GM23248 (cell line): ENCODE measurements around the gene CYP11A1. TPM values are rescaled to one million over a fixed set of nuclear protein-coding genes. Genes with fewer than 3 reads are reported as not detected.

ENCODE experiments used
- DNase-seq: peaks from one replicate; pipeline ENCODE4 v3.0.0-alpha.2; 2015
- H2AFZ ChIP-seq: fragments of 200-600 bp; sonication (generic); 2 replicates; pipeline ENCODE4 v1.6.1; 2016; ENCODE audit warnings: antibody characterized with exemption
- H3F3A ChIP-seq: fragments of 200-600 bp; sonication (generic); 2 replicates; pipeline ENCODE4 v1.6.1; 2016; ENCODE audit warnings: mild to moderate bottlenecking, antibody characterized with exemption, mixed run types; ENCODE audit not compliant: insufficient read depth
- H3K27ac ChIP-seq: fragments of 200-600 bp; sonication (generic); 2 replicates; pipeline ENCODE4 v1.5.1; 2016; ENCODE audit warnings: mild to moderate bottlenecking
- H3K27me3 ChIP-seq: fragments of 200-600 bp; sonication (generic); replicated peaks from 2 replicates; pipeline ENCODE4 v1.6.1; 2016; ENCODE audit warnings: mild to moderate bottlenecking; ENCODE audit not compliant: insufficient read depth
- H3K36me3 ChIP-seq: fragments of 200-600 bp; sonication (generic); 2 replicates; pipeline ENCODE4 v1.6.1; 2016; ENCODE audit warnings: low read depth, mild to moderate bottlenecking
- H3K4me1 ChIP-seq: fragments of 200-600 bp; sonication (generic); 2 replicates; pipeline ENCODE4 v1.6.1; 2016; ENCODE audit warnings: mild to moderate bottlenecking; ENCODE audit not compliant: insufficient read depth
- H3K4me2 ChIP-seq: fragments of 200-600 bp; sonication (generic); one replicate; pipeline ENCODE4 v1.6.1; 2016; ENCODE audit warnings: mild to moderate bottlenecking; ENCODE audit not compliant: unreplicated experiment
- H3K4me3 ChIP-seq: fragments of 200-600 bp; sonication (generic); 2 replicates; pipeline ENCODE4 v1.5.1; 2016; ENCODE audit warnings: mild to moderate bottlenecking
- H3K79me2 ChIP-seq: fragments of 200-600 bp; sonication (generic); 2 replicates; pipeline ENCODE4 v1.6.1; 2016; ENCODE audit warnings: mild to moderate bottlenecking; ENCODE audit not compliant: insufficient read depth
- H3K9ac ChIP-seq: fragments of 200-600 bp; sonication (generic); 2 replicates; pipeline ENCODE4 v1.6.1; 2016; ENCODE audit warnings: mild to moderate bottlenecking
- H3K9me2 ChIP-seq: fragments of 200-600 bp; sonication (generic); 2 replicates; pipeline ENCODE4 v1.6.1; 2016; ENCODE audit warnings: mixed run types, mild to moderate bottlenecking, moderate library complexity; ENCODE audit not compliant: insufficient read depth
- H3K9me3 ChIP-seq: fragments of 200-600 bp; sonication (generic); one replicate; pipeline ENCODE4 v1.6.1; 2017; ENCODE audit warnings: low read depth
- H4K20me1 ChIP-seq: fragments of 200-600 bp; sonication (generic); 2 replicates; pipeline ENCODE4 v1.6.0; 2016; ENCODE audit not compliant: insufficient read depth
- EZH2 ChIP-seq: fragments of 200-600 bp; sonication (generic); IDR thresholded peaks from 2 replicates; pipeline ENCODE4 v1.6.1; 2018; ENCODE audit warnings: antibody characterized with exemption, mild to moderate bottlenecking; ENCODE audit not compliant: insufficient read depth, poor library complexity, severe bottlenecking
- EZH2phosphoT487 ChIP-seq: fragments of 200-600 bp; sonication (generic); IDR thresholded peaks from 2 replicates; pipeline ENCODE4 v1.6.1; 2018; ENCODE audit warnings: antibody characterized with exemption, moderate library complexity, mild to moderate bottlenecking, low read depth; ENCODE audit not compliant: insufficient read depth
- WGBS, 2 experiments: methylation state at CpG; one replicate each; pipeline ENCODE4 v1.1.6; 2015 to 2017; ENCODE audit warnings: low lambda C conversion rate in 2 of 2, low coverage in 1 of 2; ENCODE audit errors: missing lambda C conversion rate in 2 of 2; 5-methylcytosine and 5-hydroxymethylcytosine counted together
- in situ Hi-C: fragments of 300-500 bp; cut with MboI; formaldehyde crosslinking; loops from 2 replicates; pipeline ENCODE4 v1.15.0; 2020
- polyA plus RNA-seq: library from polyadenylated mRNA; unstranded; fragments of >200 nt; fragmentation: Nextera tagmentation; extraction: Ambion mirVana; gene quantifications from 2 replicates; pipeline ENCODE4 v1.2.1, GENCODE V29; 2016
- total RNA-seq: library from RNA; depleted of rRNA; stranded (reverse); fragments of >200 nt; shearing (Covaris generic); gene quantifications from 2 replicates; pipeline ENCODE4 v1.2.3, GENCODE V29; 2014

Gene CYP11A1
- total and polyA plus RNA-seq, 2 experiments from 2014 or later, result 0.32 to 1.2 TPM

GRCh38 chr15:74373731-74374647, 6.5 kb upstream of the CYP11A1 start:
- Histone ChIP-seq H3F3A (no peaks in the 10 kb centered on the region), H3K9me2 (no peaks in the 10 kb centered on the region), H2AFZ (peak overlapping the region; percentile 91), H3K36me3 (no peaks in the 10 kb centered on the region), H3K4me3 (peak overlapping the region; percentile 77), H4K20me1 (no peaks in the 10 kb centered on the region), H3K9ac (peak overlapping the region; percentile 10; the same call in 1 of the 2 replicates), H3K27me3 (no peaks in the 10 kb centered on the region), H3K9me3 (no peaks in the 10 kb centered on the region), H3K79me2 (no peaks in the 10 kb centered on the region), H3K27ac (no peak overlapping the region), H3K4me2 (peak overlapping the region; percentile 98), H3K4me1 (0 out of 2 replicates have a peak, but pooled peaks cover 3% of the 10 kb centered on the region)
- in situ Hi-C loops, result loop anchor here (10.0 kb wide), 2 partner anchors 251 to 391 kb away; no protein-coding TSS in a partner anchor
- 1% methylated on average over 44 to 59 of the region's 62 CpGs for WGBS, 2 experiments
- TF ChIP-seq EZH2phosphoT487, result no peak
- TF ChIP-seq EZH2, result no peak
- peak; percentile 94 for DNase-seq

- Histone ChIP-seq H3K9ac (no peak overlapping the region), H3K4me3 (no peak overlapping the region), H3K27me3 (no peaks in the 10 kb centered on the region), H3F3A (no peaks in the 10 kb centered on the region), H3K4me1 (0 out of 2 replicates have a peak, but pooled peaks cover 3% of the 10 kb centered on the region), H3K9me2 (no peaks in the 10 kb centered on the region), H4K20me1 (no peaks in the 10 kb centered on the region), H3K9me3 (no peaks in the 10 kb centered on the region), H2AFZ (peak overlapping the region; percentile 91), H3K36me3 (no peaks in the 10 kb centered on the region), H3K27ac (no peak overlapping the region), H3K79me2 (no peaks in the 10 kb centered on the region), H3K4me2 (no peak overlapping the region)
- in situ Hi-C loops, result loop anchor here (10.0 kb wide), 2 partner anchors 252 to 392 kb away; no protein-coding TSS in a partner anchor
- 45 to 47% methylated on average over 13 of the region's 13 CpGs for WGBS, 2 experiments
- no peak for DNase-seq
- no peak for TF ChIP-seq EZH2phosphoT487
- no peak for TF ChIP-seq EZH2
Measured at GRCh38 chr15:74373056-74373650, 5.7 kb upstream of the CYP11A1 start.

GRCh38 chr15:74370471-74370870, 3.0 kb upstream of the CYP11A1 start:
- H3K9me3 ChIP-seq, result no peaks in the 10 kb centered on the region
- no peaks in the 10 kb centered on the region for H3K9me2 ChIP-seq
- no peak for DNase-seq
- H3K27me3 ChIP-seq, result no peaks in the 10 kb centered on the region
- H2AFZ ChIP-seq, result no peak overlapping the region
- no peaks in the 10 kb centered on the region for H4K20me1 ChIP-seq
- H3K4me3 ChIP-seq, result no peak overlapping the region
- no peaks in the 10 kb centered on the region for H3F3A ChIP-seq
- H3K79me2 ChIP-seq, result no peaks in the 10 kb centered on the region
- H3K4me1 ChIP-seq, result 0 out of 2 replicates have a peak, but pooled peaks cover 3% of the 10 kb centered on the region
- in situ Hi-C loops, result loop anchor here (10.0 kb wide), 2 partner anchors 254 to 394 kb away; no protein-coding TSS in a partner anchor
- no peaks in the 10 kb centered on the region for H3K36me3 ChIP-seq
- no peak overlapping the region for H3K27ac ChIP-seq
- 76 to 79% methylated on average over 5 of the region's 5 CpGs for WGBS, 2 experiments
- no peak overlapping the region for H3K9ac ChIP-seq
- no peak overlapping the region for H3K4me2 ChIP-seq
- TF ChIP-seq EZH2 (no peak), EZH2phosphoT487 (no peak)

GRCh38 chr15:74369756-74370155, 2.3 kb upstream of the CYP11A1 start:
- Histone ChIP-seq H3K79me2 (no peaks in the 10 kb centered on the region), H3F3A (no peaks in the 10 kb centered on the region), H3K4me1 (0 out of 2 replicates have a peak, but pooled peaks cover 3% of the 10 kb centered on the region), H3K27ac (no peak overlapping the region), H3K4me2 (no peak overlapping the region), H3K9me3 (no peaks in the 10 kb centered on the region), H3K4me3 (no peak overlapping the region), H3K9ac (no peak overlapping the region), H3K36me3 (no peaks in the 10 kb centered on the region), H4K20me1 (no peaks in the 10 kb centered on the region), H3K9me2 (no peaks in the 10 kb centered on the region), H2AFZ (no peak overlapping the region), H3K27me3 (no peaks in the 10 kb centered on the region)
- TF ChIP-seq EZH2phosphoT487, result no peak
- TF ChIP-seq EZH2, result no peak
- 81 to 86% methylated on average over 2 of the region's 2 CpGs for WGBS, 2 experiments
- DNase-seq, result no peak
- in situ Hi-C loops, result loop anchor here (10.0 kb wide), 2 partner anchors 255 to 395 kb away; no protein-coding TSS in a partner anchor
